Psoas muscle (tissue), 8 donors: Measurements from ENCODE around the gene PSMD7. TPM values are rescaled to one million over a fixed set of nuclear protein-coding genes. Genes with fewer than 3 reads are reported as not detected.

ENCODE experiments used
- ATAC-seq, 4 donors: fragments of 200-7000 bp; cut with Tn5 transposase; one replicate each; pipeline ENCODE4 v1.9.1; 2020; ENCODE audit warnings: moderate library complexity in 3 of 4, mild to moderate bottlenecking in 2 of 4
- DNase-seq, 2 donors: peaks; one replicate each; pipeline ENCODE4 v3.0.0-alpha.2; 2020
- H3K27ac ChIP-seq: fragments of 200-600 bp; one replicate; pipeline ENCODE4 v1.8.0; 2022
- H3K27me3 ChIP-seq, 3 donors: fragments of 200-600 bp in 1 of 3; one replicate each; pipeline versions ENCODE4 v1.6.1 to v1.8.0; 2013 to 2022; ENCODE audit warnings: low read length in 2 of 3, mild to moderate bottlenecking in 2 of 3, moderate library complexity in 1 of 3; ENCODE audit not compliant: insufficient read depth in 3 of 3
- H3K36me3 ChIP-seq, 2 donors: fragments of 200-600 bp in 1 of 2; one replicate each; pipeline versions ENCODE4 v1.6.1 to v1.8.0; 2013 to 2022; ENCODE audit warnings: low read depth in 1 of 2, mild to moderate bottlenecking in 1 of 2, moderate library complexity in 1 of 2; ENCODE audit not compliant: insufficient read depth in 1 of 2
- H3K4me1 ChIP-seq: fragments of 200-600 bp; one replicate; pipeline ENCODE4 v1.8.0; 2022
- H3K4me3 ChIP-seq: fragments of 200-600 bp; one replicate; pipeline ENCODE4 v1.8.0; 2022; ENCODE audit warnings: mild to moderate bottlenecking
- H3K9me3 ChIP-seq: fragments of 200-600 bp; one replicate; pipeline ENCODE4 v1.8.0; 2022
- CTCF ChIP-seq: fragments of 200-600 bp; IDR thresholded peaks from one replicate; pipeline ENCODE4 v1.8.0; 2022; ENCODE audit warnings: antibody characterized with exemption
- WGBS, 3 donors: extraction: QIAGEN DNeasy Blood & Tissue Kit; methylation state at CpG; one replicate each; pipeline versions ENCODE4 v1.1.6 to v1.1.7; 2013; 5-methylcytosine and 5-hydroxymethylcytosine counted together
- intact Hi-C, 2 donors: fragments of 100-400 bp; cut with DNase I; formaldehyde crosslinking; loops; one replicate each; pipeline versions ENCODE4 v1.11.0 to v1.14.2; 2022
- polyA plus RNA-seq, 3 donors: library from polyadenylated mRNA; stranded (reverse); fragments of 200-250 nt; gene quantifications; one replicate each; pipeline ENCODE4 v1.2.3, GENCODE V29; 2013
- total RNA-seq, 4 donors: library from RNA; stranded (reverse); fragmentation: NEBNext Ultra II Directional in 2 of 4; extraction: Animal tissue kit (Norgen Biotek cat#: 25700) in 2 of 4; gene quantifications; one replicate each; pipeline versions ENCODE4 v1.2.1 to v1.2.4, GENCODE V29; 2021 to 2023
- donor health status: healthy with polysubstance abuse.
- donor health status: DM: no; HTN: no; CAD: no; lungs with moderate emphysema.
- donor health status: Bipolar disorder and iron deficiency.
- donor health status: healthy.
- donor health status: DM: yes; HTN: yes; CAD: no.
- donor health status: DM: no; HTN: no; CAD: no.
- donor health status: DM: no; HTN: no; CAD: no.
- donor health status: DM: yes; HTN: yes; CAD: no.

Gene PSMD7
- total and polyA plus RNA-seq, 7 donors = 122 to 230 (median 201) TPM

GRCh38 chr16:74279805-74280204, 16.8 kb upstream of the PSMD7 start:
- Histone ChIP-seq H3K36me3 (no peaks in the 10 kb centered on the region), H3K27ac (no peak overlapping the region), H3K27me3 (no peaks in the 10 kb centered on the region), H3K4me1 (no peaks in the 10 kb centered on the region), H3K4me3 (no peak overlapping the region), H3K9me3 (no peaks in the 10 kb centered on the region)
- intact Hi-C loops = no loop called here
- 82 to 91% (median 87%) methylated on average over 6 of the region's 6 CpGs for WGBS, 3 donors
- no peak for TF ChIP-seq CTCF
- DNase-seq (no peak), ATAC-seq (no peak)

- intact Hi-C loops = no loop called here
- H3K27me3 ChIP-seq = no peaks in the 10 kb centered on the region
- DNase-seq (no peak), ATAC-seq (no peak)
- 82 to 89% (median 86%) methylated on average over 5 of the region's 5 CpGs for WGBS, 3 donors
- no peaks in the 10 kb centered on the region for H3K4me1 ChIP-seq
- H3K9me3 ChIP-seq = no peaks in the 10 kb centered on the region
- H3K27ac ChIP-seq = no peak overlapping the region
- H3K36me3 ChIP-seq = no peaks in the 10 kb centered on the region
- no peak overlapping the region for H3K4me3 ChIP-seq
- TF ChIP-seq CTCF = no peak
Observed at GRCh38 chr16:74280448-74280847, 16.2 kb upstream of the PSMD7 start.

- 55 to 82% (median 68%) methylated on average over 1 of the region's 1 CpG for WGBS, 3 donors
- DNase-seq (no peak), ATAC-seq (no peak)
- Histone ChIP-seq H3K4me1 (no peaks in the 10 kb centered on the region), H3K4me3 (no peak overlapping the region), H3K9me3 (no peaks in the 10 kb centered on the region), H3K27me3 (no peaks in the 10 kb centered on the region), H3K36me3 (no peaks in the 10 kb centered on the region), H3K27ac (no peak overlapping the region)
- no peak for TF ChIP-seq CTCF
- intact Hi-C loops = no loop called here
Observed at GRCh38 chr16:74281300-74281699, 15.3 kb upstream of the PSMD7 start.

GRCh38 chr16:74283716-74284115, 12.9 kb upstream of the PSMD7 start:
- intact Hi-C loops = no loop called here

More at GRCh38 chr16:74283716-74284115, 12.9 kb upstream of the PSMD7 start:
- no peak for ATAC-seq
- H3K27me3 ChIP-seq = no peaks in the 10 kb centered on the region
- H3K4me1 ChIP-seq = no peaks in the 10 kb centered on the region
- H3K9me3 ChIP-seq = no peaks in the 10 kb centered on the region
- no peak overlapping the region for H3K4me3 ChIP-seq
- WGBS, 3 donors = 88 to 94% (median 91%) methylated on average over 4 of the region's 4 CpGs
- no peak for TF ChIP-seq CTCF
- DNase-seq = no peak
- no peaks in the 10 kb centered on the region for H3K36me3 ChIP-seq
- H3K27ac ChIP-seq = no peak overlapping the region
